NCI-H82 treated with DMSO at 0.1 percent for 48 hours (cell line): ENCODE data around the gene PFDN6.
"Not testable (repeated sequence)": the region's sequence is repeated elsewhere in the genome, so short reads cannot be mapped to it uniquely, and the experiment has no call there.

Source experiments
- DNase-seq: peaks from one replicate; lab custom pipeline; 2025; ENCODE audit not compliant: unreplicated experiment; lab: John Stamatoyannopoulos, UW

The PFDN6 gene

DNA sequence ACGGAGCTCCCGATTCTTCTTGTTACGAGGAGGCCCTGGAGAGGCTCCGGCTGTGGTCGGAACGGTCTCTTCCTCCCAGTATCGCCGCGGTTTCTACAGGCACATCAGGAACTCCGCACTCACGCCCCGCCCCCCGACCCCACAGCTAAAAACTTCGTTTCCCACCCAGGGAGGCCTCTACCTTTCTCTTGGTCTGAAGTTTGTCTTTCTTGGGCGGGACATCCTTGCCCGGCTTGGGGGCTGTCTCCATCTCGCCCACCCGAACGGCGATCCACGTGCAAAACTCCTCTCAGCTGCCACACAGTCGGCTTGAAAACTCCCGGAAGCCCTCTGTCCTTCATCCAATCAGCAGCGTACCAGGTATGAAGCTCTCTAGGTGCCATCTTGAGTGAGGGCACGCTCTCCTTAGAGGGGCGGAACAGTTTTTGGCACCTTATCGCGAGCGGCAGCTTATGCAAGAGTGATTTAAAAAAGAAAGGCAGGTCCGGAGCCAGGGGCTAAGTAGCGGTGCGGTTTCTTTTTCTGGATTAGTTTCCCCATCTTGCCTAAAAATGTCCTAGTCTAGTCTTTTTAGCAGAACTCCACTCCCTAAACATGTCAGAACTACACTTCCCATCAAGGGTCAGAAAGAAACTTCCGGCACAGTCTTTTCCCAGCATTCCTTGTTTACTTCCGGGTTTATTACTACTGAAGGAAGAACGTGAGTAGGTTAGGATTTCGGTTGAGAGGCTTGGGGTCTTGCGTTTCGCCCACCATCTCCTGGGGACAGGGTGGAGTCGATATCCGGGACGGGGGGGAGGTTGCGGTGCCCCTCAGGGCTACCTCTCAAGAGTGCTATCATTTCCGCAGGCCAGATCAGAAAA, at the start of gene PFDN6, which contains the start of gene WDR46:
Gene PFDN6 (plus strand): TSS at position 681 of the 863 bp plus-strand sequence. CDS start 256 bp downstream, outside the sequence.
Gene WDR46 (minus strand): TSS at position 319 of the 863 bp plus-strand sequence. CDS start 69 bp downstream, at position 250.
- DNase-seq = peak; percentile 96

GRCh38 chr6:33241968-33242367, 47.4 kb upstream of the PFDN6 start:
- no peak for DNase-seq

GRCh38 chr6:33243476-33243875, 45.9 kb upstream of the PFDN6 start:
- no peak for DNase-seq

DNA sequence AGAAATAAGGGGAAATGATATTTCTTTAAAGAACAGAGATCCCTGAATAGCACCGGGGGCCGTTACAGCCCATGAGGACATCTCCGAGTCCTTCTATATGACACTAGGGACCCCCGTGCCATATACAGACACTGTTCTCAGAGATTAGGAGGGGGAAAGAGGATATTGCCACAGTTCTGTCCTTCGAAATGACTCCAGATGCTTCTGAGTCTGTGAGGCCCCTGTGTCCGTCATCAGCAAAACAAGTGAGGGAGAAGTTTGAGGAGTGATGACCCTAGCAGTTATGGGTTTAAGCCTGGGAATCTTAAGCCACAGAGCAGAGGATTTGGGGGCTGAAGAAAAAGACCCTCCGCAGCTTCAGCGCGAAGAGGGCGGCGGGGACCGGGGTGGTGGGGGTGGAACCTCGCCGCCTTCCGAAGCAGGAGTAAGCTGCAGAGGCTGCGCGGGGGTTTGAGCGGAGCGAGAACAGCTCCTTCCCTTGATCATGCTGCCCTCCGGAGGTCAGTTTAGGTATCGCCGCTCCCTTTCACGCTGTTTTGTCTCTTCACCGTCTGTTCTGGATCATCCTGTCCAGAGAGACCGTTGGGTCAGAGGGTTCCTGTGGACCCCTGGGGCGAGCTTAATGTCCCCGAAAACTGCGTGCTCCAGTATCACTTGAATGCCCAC, 41.3 kb upstream of the PFDN6 start:
- peak; percentile 77 for DNase-seq

DNA sequence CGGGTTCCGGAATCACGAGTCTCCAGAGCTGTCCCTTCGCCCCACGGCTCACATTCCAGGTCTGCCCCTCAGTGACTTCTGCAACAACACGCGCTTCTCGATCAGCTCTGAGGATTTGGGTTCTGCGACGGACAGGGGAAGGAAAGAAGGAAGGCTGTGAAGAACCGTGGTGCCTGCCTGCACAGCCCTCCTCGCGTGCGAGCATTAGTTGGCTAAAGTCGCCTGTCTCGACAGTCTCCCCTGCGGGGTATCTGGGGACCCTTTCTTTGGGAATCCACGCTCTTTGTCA, 40.8 kb upstream of the PFDN6 start:
- no peak for DNase-seq

DNA sequence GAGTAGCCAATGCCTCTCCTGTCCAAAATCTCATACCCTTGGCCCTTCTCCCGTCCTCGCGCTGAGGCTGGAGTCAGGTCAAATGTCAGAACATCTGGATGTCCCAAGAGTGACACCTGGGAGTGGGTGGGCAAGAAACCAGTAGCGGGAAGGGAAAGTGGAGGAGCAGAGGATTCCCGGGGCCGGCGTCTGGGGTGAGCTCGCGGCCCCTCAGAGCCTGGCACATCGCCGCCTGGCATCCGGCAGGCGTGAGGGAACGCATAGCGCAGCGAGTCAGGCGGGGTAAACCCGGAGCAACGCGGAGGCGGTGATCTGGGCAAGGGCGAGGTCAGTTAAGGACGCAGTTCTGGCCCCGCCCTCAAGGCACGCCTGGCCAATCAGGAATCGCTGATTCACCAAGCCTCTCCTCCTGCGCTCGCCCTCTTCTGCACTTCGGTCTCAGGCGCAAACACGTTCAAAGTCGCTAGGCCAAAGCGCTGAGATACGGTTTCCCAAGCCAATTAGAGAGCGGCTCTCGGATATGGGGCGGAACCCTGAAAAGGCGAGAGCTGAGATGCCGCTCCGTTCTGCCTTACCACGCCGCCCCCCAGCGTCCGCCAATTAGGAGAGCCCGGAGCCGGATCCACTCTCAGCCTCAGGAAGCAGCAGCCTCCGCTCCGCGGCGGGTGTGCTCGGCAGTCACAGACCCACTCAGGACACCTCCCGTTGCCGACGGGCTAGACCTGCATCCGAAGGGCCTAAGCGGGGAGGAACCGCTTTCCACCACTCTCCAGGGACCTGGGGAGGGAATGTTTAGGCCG, 40.3 kb upstream of the PFDN6 start:
- DNase-seq = peak; percentile 99

GRCh38 chr6:33249732-33250630, 39.4 kb upstream of the PFDN6 start:
- DNase-seq = no peak

GRCh38 chr6:33250731-33251130, 38.7 kb upstream of the PFDN6 start:
- no peak for DNase-seq

DNA sequence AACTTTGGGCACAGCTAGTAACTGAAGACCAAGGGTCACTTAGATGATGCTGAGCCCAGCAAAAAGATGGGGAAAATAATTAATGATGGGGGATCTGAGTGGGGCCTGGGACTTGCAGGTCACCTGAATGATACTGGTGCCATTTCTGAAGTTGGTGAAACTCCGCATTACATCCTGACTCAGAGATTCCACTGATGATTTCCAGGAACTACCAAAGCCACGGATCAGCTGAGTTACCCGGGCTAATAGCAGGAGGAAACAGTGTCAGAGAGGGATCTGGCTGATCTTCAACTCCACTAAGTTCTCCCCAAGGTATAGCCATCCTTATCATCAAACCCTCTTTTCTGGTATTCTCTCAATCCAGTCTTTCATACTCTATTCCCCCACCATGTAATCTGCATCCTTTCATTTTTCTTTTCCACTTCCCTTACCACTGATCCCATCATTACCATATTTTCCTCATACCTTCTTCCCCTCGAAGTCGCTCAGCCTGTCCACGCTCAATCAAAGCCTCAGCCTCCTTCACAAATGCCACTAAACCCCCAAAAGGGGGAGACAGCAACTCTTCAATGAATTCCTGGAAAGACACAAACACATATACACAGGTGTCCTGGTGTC, 37.9 kb upstream of the PFDN6 start:
- no peak for DNase-seq

- DNase-seq = no peak
Measured at GRCh38 chr6:33252759-33253158, 36.6 kb upstream of the PFDN6 start.

DNA sequence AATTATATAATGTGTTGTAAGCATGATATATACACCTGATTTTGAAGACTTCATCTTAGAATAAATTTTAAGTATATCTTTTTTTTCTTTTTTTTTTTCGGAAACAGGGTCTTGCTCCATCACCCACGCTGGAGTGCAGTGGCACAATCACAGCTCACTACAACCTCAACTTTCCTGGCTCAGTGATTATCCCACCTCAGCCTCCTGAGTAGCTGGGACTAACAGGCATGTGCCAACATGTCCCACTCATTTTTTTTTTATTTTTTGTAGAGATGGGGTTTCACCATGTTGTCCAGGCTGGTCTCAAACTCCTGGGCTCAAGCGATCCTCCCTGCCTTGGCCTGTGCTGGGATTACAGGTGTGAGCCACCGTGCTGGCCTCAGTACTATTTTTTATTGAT, 34.8 kb upstream of the PFDN6 start:
- no peak for DNase-seq

- no peak for DNase-seq
Measured at GRCh38 chr6:33259032-33259431, 30.4 kb upstream of the PFDN6 start.

GRCh38 chr6:33262490-33262889, 26.9 kb upstream of the PFDN6 start:
- DNase-seq = not testable (repeated sequence)

GRCh38 chr6:33264015-33264414, 25.4 kb upstream of the PFDN6 start:
- no peak for DNase-seq

- no peak for DNase-seq
Measured at GRCh38 chr6:33271117-33271467, 18.3 kb upstream of the PFDN6 start.

DNA sequence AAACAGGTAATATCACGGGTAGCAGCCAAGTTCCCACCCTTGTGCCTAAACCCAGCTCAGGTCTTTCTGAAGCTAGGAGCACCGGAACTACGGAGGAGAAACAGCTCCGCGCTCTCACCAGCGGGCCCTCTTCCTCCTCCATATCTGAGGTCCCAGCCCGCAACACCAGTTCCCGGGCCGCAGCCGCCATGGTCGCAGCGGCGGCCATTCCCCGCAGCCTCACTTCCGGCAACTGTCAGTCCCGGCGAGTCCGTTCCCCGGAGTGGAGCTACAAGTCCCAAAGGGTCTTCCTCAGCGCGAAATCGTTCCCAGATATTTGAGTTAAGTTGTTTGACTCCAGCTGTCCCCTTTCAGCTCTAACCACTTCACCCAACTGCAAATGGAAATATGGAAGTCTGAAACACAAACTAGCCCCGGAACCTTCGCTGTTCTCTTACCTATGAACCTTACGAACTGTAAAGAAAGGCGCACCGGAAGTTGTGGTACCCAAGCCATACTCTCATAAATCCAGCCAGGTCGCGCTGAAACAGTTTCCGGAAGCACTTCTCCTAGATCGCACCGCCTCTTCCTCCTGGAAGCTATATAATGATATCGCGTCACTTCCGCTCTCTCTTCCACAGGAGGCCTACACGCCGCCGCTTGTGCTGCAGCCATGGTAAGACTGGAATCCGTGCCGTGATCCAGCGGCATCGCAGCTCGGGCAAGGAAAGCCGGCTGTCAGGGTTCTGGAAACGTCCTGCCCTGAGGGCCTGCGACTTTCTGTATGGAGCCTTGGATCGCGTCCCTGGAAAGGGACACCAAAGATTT, 17.7 kb upstream of the PFDN6 start, which contains the start of the genes RPS18 and VPS52:
Gene RPS18 (plus strand): TSS at position 608 of the 807 bp plus-strand sequence. CDS start 45 bp downstream, at position 653.
Gene VPS52 (minus strand): TSS at position 409 of the 807 bp plus-strand sequence. CDS start 201 bp downstream, at position 208.
- peak; percentile 99 for DNase-seq

- no peak for DNase-seq
Measured at GRCh38 chr6:33272275-33273128, 16.9 kb upstream of the PFDN6 start.
